Tibial artery (tissue), 4 donors: ENCODE results near the gene PLCH2.
A peak's percentile ranks its signal among the peaks of the same experiment; 100 is the strongest.
"Not testable (repeated sequence)": the region's sequence is repeated elsewhere in the genome, so short reads cannot be mapped to it uniquely, and the experiment has no call there.

Experiments used
- DNase-seq, 2 donors: peaks; one replicate each; pipeline ENCODE4 v3.0.0-alpha.2; 2019
- H3K27ac ChIP-seq, 2 donors: fragments of 200-600 bp; sonication (generic) in 1 of 2; 1 replicate in 1 of 2; 2 replicates in 1 of 2; pipeline ENCODE4 v1.5.1; 2018 to 2019; ENCODE audit warnings: mild to moderate bottlenecking in 1 of 2
- H3K27me3 ChIP-seq, 2 donors: fragments of 200-600 bp; sonication (generic) in 1 of 2; one replicate each; pipeline versions ENCODE4 v1.5.1 to v1.6.0; 2016 to 2019
- H3K36me3 ChIP-seq, 3 donors: fragments of 200-600 bp; sonication (generic) in 2 of 3; one replicate each; pipeline ENCODE4 v1.5.1; 2016 to 2019; ENCODE audit warnings: mild to moderate bottlenecking in 2 of 3
- H3K4me1 ChIP-seq, 4 donors: fragments of 200-600 bp; sonication (generic) in 2 of 4; 1 replicate in 3 of 4; 2 replicates in 1 of 4; pipeline ENCODE4 v1.5.1; 2016 to 2019
- H3K4me3 ChIP-seq, 2 donors: fragments of 200-600 bp; sonication (generic) in 1 of 2; 1 replicate in 1 of 2; 2 replicates in 1 of 2; pipeline ENCODE4 v1.5.1; 2018 to 2019; ENCODE audit warnings: mild to moderate bottlenecking in 2 of 2
- H3K9me3 ChIP-seq, 3 donors: fragments of 200-600 bp; sonication (generic) in 1 of 3; one replicate each; pipeline ENCODE4 v1.5.1; 2016 to 2019
- intact Hi-C: fragments of 100-400 bp; cut with DNase I; formaldehyde crosslinking; loops from one replicate; pipeline ENCODE4 v1.15.0; 2023; ENCODE audit warnings: low total_unique reads
- TF ChIP-seq, protein P1 (sequence below), 2 experiments: fragments of 200-600 bp in 1 of 2; fragments of 450-650 bp in 1 of 2; IDR thresholded peaks; one replicate each; pipeline ENCODE4 v1.5.1; 2017 to 2019; ENCODE audit warnings: antibody characterized with exemption in 2 of 2, mild to moderate bottlenecking in 1 of 2, moderate library complexity in 1 of 2

Gene PLCH2

DNA sequence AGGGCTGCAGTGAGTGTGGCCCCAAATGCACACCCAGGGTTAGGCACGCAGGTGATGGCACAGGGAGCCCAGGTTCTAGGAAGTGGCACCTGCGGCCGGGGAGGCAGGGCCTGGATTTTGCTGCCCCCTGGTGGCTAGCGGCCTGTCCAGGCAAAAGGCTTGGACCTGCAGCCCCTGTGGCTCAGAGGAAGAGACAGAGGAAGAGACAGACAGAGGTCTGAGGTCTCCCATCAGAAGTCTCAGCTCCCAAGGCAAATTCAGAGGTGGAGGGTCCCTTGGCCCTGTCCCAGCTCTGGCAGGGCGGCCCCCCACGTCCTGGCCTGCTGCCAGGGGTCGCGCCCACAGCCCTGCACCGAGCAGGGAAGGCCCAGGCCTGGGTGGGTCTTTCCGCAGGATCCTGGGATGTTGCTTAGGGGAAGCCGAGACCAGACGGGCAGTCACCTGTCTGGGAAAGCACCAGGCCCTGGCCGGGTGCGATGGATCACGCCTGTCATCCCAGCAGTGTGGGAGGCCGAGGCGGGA, 72.0 kb downstream of the PLCH2 start:
- no peaks in the 10 kb centered on the region for H3K9me3 ChIP-seq
- no peaks in the 10 kb centered on the region for H3K36me3 ChIP-seq
- peak; percentile 73 to 91 for DNase-seq
- TF ChIP-seq, protein P1, sequence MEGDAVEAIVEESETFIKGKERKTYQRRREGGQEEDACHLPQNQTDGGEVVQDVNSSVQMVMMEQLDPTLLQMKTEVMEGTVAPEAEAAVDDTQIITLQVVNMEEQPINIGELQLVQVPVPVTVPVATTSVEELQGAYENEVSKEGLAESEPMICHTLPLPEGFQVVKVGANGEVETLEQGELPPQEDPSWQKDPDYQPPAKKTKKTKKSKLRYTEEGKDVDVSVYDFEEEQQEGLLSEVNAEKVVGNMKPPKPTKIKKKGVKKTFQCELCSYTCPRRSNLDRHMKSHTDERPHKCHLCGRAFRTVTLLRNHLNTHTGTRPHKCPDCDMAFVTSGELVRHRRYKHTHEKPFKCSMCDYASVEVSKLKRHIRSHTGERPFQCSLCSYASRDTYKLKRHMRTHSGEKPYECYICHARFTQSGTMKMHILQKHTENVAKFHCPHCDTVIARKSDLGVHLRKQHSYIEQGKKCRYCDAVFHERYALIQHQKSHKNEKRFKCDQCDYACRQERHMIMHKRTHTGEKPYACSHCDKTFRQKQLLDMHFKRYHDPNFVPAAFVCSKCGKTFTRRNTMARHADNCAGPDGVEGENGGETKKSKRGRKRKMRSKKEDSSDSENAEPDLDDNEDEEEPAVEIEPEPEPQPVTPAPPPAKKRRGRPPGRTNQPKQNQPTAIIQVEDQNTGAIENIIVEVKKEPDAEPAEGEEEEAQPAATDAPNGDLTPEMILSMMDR (IDR thresholded peaks at IDR 0.05): peak; percentile 91 to 97
- peak overlapping the region; percentile 95 to 97 for H3K27ac ChIP-seq
- intact Hi-C loops: loop anchor here (2.0 kb wide), 1 partner anchor 133 kb away; no protein-coding TSS in a partner anchor
- peaks cover 0 to 36% of the 10 kb centered on the region in 2 donors for H3K27me3 ChIP-seq
- peak overlapping the region; percentile 37 to 64 for H3K4me3 ChIP-seq
- peaks cover 0 to 65% (median 41%) of the 10 kb centered on the region in 4 donors for H3K4me1 ChIP-seq

DNA sequence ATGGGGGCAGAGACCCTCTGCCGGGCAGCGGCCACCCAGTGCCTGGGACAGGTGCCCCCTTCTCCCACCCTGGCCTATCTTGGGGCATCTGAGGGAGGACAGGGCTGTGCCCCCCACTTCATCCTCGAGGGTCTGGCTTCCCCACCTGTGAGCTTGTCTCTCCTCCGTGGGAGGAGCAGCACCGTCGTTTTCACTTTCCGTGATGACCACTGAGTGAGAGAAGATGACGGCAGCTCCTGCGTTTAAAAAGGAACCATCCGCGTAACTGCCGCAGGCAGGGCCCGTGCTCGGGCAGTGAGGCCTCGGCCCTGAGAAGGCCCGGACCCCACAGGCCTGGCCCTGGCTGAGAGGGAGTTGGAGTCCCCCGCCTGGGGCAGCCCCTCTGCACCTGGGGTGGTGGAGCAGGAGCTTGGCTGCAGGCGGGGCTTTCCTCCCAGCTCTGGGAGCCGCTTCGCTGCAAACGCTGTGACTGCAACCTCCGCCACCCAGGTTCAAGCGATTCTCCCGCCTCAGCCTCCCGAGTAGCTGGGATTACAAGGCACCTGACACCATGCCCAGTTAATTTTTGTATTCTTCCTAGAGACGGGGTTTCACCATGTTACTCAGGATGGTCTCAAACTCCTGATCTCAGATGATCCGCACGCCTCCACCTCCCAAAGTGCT, 73.4 kb downstream of the PLCH2 start:
- Histone ChIP-seq H3K4me1 (peaks cover 0 to 52% (median 39%) of the 10 kb centered on the region in 4 donors), H3K4me3 (peak overlapping the region; percentile 37 to 45), H3K27me3 (peaks cover 0 to 23% of the 10 kb centered on the region in 2 donors), H3K27ac (peak overlapping the region; percentile 95 to 97)
- intact Hi-C loops: loop anchor here (2.0 kb wide), 1 partner anchor 135 kb away; no protein-coding TSS in a partner anchor
- not testable (repeated sequence) for H3K36me3 ChIP-seq, DNase-seq, H3K9me3 ChIP-seq

GRCh38 chr1:2550309-2550861, 74.3 kb downstream of the PLCH2 start:
- intact Hi-C loops, H3K27ac ChIP-seq, H3K9me3 ChIP-seq, H3K4me3 ChIP-seq, H3K36me3 ChIP-seq, DNase-seq: not testable (repeated sequence)
- Histone ChIP-seq H3K4me1 (peaks cover 0 to 52% (median 42%) of the 10 kb centered on the region in 4 donors), H3K27me3 (peaks cover 0 to 16% of the 10 kb centered on the region in 2 donors)

GRCh38 chr1:2551544-2551943, 75.5 kb downstream of the PLCH2 start:
- H3K27me3 ChIP-seq, H3K36me3 ChIP-seq, intact Hi-C loops, H3K4me3 ChIP-seq, H3K27ac ChIP-seq, H3K9me3 ChIP-seq, DNase-seq: not testable (repeated sequence)
- peaks cover 0 to 49% (median 37%) of the 10 kb centered on the region in 4 donors for H3K4me1 ChIP-seq

GRCh38 chr1:2552189-2552588, 76.1 kb downstream of the PLCH2 start:
- no peaks in the 10 kb centered on the region for H3K9me3 ChIP-seq
- H3K4me1 ChIP-seq: peaks cover 0 to 49% (median 37%) of the 10 kb centered on the region in 4 donors

GRCh38 chr1:2553076-2553475, 77.0 kb downstream of the PLCH2 start:
- H3K27me3 ChIP-seq, intact Hi-C loops, H3K36me3 ChIP-seq, DNase-seq, H3K27ac ChIP-seq, H3K9me3 ChIP-seq, H3K4me3 ChIP-seq: not testable (repeated sequence)
- peaks cover 0 to 49% (median 35%) of the 10 kb centered on the region in 4 donors for H3K4me1 ChIP-seq

More at GRCh38 chr1:2552189-2552588, 76.1 kb downstream of the PLCH2 start:
- H3K27ac ChIP-seq: no peak overlapping the region
- intact Hi-C loops: no loop called here
- H3K36me3 ChIP-seq: no peaks in the 10 kb centered on the region
- DNase-seq: no peak
- no peak overlapping the region for H3K4me3 ChIP-seq
- TF ChIP-seq, protein P1 (IDR thresholded peaks at IDR 0.05): no peak
- H3K27me3 ChIP-seq: peaks cover 0 to 3% of the 10 kb centered on the region in 2 donors

GRCh38 chr1:2553871-2554620, 78.0 kb downstream of the PLCH2 start:
- H3K9me3 ChIP-seq: no peaks in the 10 kb centered on the region
- H3K27me3 ChIP-seq: no peaks in the 10 kb centered on the region
- no peak overlapping the region for H3K4me3 ChIP-seq
- no peak for DNase-seq
- no peak overlapping the region for H3K27ac ChIP-seq
- peaks cover 0 to 44% (median 27%) of the 10 kb centered on the region in 4 donors for H3K4me1 ChIP-seq
- TF ChIP-seq, protein P1 (IDR thresholded peaks at IDR 0.05): no peak
- intact Hi-C loops: no loop called here
- peaks cover 0 to 10% (median 0%) of the 10 kb centered on the region in 3 donors for H3K36me3 ChIP-seq
